NCI-H446 treated with DMSO at 0.1 percent for 48 hours (cell line): ENCODE measurements around the gene CEACAM3.

ENCODE experiments used
- DNase-seq: peaks from one replicate; lab custom pipeline; 2025; lab: John Stamatoyannopoulos, UW

CEACAM3 gene

DNA sequence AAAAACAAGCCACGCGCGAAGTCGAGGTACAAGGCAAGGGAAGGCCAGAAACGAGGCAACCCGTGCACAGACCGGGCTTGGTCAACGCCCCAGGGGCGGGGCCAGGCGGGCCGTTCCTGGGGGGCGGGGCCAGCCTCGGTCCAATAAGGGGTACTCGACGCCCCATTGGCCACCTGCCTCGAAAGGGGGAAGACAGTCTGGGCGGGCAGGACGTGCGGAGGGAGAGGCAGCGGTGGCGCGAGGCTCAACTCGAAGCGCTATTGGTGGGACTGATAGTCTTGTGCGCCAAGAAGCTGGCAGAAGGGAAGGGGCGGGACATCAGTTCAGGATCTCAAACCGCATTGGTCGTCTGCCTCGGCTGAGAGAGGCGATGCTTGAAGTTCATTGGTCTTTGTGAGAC is 48.2 kb downstream of the CEACAM3 start, which contains the start of gene LYPD4:
TSS of gene LYPD4 (minus strand) at position 83 of the 400 bp plus-strand sequence. CDS start 5,398 bp downstream, outside the sequence.
- no peak for DNase-seq

DNA sequence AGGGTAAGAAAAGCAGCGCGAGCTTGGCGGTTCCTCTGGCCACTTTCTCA is 48.4 kb downstream of the CEACAM3 start, which contains the start of gene DMRTC2:
TSS of gene DMRTC2 (plus strand) at position 42 of the 50 bp plus-strand sequence. CDS start 2,387 bp downstream, outside the sequence.
- no peak for DNase-seq

- DNase-seq: no peak
Observed at GRCh38 chr19:41845051-41845590, 48.7 kb downstream of the CEACAM3 start.

DNA sequence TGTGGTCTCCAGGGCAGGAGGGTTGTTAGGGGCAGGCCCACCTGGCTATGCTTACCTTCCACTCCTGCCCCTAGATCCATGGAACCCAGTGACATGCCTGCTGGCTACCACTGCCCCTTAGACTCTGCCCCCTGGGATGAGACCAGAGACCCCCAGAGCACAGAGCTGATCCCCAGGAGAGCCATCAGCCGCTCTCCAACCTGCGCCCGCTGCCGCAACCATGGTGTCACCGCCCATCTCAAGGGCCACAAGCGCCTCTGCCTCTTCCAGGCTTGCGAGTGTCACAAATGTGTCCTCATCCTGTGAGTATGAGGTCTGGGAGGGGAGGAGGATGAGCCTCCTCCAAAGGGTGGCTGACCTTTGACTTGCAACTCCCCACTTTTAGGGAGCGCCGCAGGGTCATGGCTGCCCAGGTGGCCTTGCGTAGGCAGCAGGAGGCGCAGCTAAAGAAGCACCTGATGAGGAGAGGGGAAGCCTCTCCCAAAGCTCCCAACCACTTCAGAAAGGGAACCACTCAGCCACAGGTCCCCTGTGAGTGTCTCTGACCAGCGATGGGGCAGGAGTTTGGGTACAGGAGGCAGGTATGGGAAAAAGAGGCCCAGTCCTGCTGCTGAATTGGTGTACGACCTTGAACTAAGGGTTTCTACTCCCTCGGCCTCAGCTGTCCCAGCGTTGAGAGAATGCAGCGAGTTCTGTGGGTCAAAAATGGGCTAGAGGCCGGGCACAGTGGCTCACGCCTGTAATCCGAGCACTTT is 51.1 kb downstream of the CEACAM3 start:
- no peak for DNase-seq

DNA sequence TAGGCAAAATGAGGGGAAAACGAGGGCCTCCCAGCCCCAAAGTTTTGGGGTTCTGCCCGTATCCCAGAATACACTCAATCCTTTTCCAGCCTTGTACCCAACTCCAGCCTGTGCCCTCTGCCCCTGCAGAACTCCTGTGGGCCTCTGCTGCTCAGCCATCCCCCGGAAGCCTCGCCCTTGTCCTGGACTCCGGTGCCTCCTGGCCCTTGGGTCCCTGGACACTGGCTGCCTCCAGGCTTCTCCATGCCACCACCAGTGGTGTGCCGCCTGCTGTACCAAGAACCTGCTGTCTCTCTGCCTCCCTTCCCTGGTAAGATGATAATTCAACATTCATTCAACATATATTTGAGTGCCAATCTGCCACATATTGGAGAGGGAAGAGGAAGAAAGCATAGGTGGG is 52.3 kb downstream of the CEACAM3 start:
- DNase-seq: no peak

DNA sequence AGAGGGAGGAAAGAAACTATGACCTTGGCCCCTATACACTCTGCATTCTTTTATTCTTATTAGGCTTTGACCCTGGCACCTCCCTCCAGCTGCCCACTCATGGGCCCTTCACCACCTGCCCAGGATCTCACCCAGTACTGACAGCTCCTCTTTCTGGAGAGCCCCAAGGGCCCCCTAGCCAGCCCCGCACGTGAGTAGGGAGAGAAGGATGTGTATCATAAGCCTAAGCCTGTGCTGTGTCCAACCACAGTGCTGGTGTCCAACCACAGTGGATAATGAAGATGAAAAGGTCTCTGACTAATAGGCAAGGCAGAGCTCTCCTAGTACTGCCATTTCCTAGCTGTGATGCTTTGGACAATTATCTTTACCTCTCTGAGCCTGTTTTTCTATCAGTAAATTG is 52.7 kb downstream of the CEACAM3 start:
- no peak for DNase-seq

GRCh38 chr19:41850381-41850780 is 54.0 kb downstream of the CEACAM3 start:
- no peak for DNase-seq

- DNase-seq: no peak
Observed at GRCh38 chr19:41851456-41851855, 55.1 kb downstream of the CEACAM3 start.

DNA sequence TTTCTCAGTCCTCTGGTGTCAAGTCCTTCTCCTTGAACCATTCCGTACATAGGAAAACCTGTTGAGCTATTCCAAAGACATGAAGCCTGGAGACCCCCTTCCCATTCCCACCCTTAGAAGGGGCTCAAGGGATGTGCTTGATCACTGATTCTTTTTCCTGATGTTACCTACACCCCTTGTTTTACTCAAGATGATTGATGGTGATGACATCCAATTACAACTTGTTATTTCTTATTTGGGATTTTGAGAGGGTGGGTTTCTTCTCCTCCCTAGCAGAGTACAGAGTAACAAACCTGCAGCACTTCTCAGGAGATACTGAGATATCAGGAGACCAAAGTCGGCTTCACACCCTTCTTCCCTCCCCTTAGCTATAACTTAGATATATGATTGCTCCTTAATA is 57.0 kb downstream of the CEACAM3 start:
- no peak for DNase-seq

- DNase-seq: no peak
Observed at GRCh38 chr19:41853768-41854167, 57.4 kb downstream of the CEACAM3 start.

DNA sequence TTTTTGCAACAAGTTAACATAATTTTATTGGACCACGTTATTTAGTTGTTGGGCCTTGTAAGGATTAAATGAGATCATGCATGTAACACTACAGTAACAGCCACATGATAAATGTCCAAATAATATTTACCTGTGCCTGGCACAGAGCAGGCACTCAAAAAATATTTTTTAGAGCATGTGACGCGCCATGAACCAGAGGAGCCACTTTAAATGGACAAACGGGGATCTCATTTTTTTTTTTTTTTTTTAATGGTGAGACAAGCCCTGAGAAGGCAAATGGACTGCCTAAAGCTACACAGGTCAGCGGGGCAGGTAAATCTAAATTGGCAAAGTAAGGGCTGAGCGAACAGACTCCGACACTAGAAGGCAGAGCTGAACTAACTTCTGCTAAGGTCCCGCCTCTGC is 62.8 kb downstream of the CEACAM3 start:
- DNase-seq: no peak

GRCh38 chr19:41859618-41860418 is 63.4 kb downstream of the CEACAM3 start, which contains the start of gene RPS19:
TSS of gene RPS19 (plus strand) at chr19:41860255. CDS start at chr19:41860775, 520 bp downstream.
- DNase-seq: peak; percentile 97

GRCh38 chr19:41860419-41861115 is 64.2 kb downstream of the CEACAM3 start:
- no peak for DNase-seq
